Colon (tissue), 2 donors: Measurements from ENCODE around the gene TPMT.

Experiments used
- FAIRE-seq: peaks from 2 replicates; lab custom pipeline; 2012; peaks lifted over from hg19 to GRCh38; lab: Jason Lieb, UNC
- donor health status: control.
- donor health status: control.

TPMT gene

DNA sequence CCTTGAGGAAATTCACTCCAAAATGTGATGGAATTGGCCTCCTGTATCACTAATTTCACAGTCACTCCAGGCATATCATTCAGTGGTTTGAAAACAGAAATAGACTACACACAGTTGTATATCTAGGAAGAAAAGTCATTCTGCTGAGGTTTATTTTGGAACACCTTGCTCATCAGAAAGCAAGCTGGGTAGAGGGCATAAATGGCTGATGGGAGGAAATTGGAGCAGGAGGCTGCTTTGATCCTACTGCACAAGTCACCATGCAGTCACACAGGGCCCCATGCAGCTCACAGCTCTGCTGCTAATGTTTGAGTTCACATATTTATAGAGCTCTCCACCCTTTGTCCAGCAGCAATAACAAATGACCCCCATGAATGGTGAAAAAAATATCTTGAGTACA lies 44.7 kb downstream of the TPMT start:
- FAIRE-seq: no peak

DNA sequence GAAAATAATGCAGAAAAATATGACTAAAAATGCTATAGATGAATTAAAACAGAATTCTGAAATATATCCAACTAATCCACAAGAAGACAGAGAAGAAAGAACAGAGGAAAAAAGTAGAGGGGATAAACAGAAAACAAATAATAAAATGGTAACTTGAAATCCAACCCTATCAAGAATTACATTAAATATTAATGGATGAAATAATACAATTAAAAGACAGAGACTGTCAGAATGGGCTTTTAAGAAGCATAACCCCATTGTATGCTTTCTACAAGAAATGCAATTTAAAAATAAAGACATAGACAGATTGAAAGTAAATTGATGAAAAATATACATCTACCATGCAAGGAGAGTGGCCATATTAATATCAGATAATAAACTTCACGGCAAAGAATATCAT lies 47.8 kb downstream of the TPMT start:
- FAIRE-seq: no peak

DNA sequence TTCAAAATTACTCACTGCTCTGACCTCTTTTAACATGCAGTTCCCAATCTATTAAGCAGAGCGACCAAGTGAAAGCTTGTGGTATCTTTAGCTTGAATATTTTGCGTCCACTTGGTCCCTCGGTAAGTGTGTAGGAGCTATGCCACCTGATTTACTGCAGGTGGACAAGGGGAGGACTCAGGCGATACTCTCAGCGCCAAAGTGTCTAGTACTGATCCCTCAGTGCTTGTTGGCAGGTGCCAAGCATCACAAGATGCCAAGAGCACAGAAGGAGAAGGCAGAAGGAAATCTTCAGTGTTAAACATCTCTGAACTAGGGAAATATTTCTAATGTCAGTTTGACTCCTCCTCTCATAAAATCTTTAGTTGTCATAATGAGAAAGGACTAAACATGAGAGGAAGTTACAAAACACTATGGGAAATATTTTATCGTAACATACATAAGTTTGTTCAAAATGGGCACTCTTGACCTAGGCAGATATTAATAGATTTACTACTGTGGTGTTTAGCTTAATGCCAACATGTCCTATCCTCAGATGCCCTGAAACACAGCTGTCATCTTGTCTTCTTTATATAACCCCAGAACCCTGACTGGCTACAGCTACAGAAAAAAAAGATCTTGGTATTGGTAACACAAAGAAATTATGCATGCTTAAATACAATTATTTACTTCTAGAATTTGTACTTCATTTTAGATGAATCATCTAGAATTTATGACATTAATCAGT lies 51.9 kb downstream of the TPMT start:
- FAIRE-seq: no peak

DNA sequence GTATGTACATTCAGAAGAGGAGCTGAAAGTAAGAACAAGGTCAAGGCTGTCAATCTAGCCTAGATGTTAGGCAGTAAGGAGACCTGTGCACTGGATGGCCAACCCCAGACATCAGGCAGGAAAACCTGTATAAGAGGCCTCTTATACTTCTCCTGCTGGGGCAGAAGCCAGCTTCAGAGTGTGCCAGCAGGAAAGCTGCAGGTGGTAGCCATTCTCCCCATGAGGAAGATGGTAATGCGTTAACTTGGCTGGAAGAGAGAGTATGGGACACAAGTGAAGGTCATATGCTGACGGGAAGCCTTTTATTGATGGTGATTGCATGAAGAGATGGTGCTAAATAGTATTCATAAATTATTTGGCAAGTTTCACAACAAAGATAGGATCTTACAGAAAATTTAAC lies 53.0 kb downstream of the TPMT start:
- no peak for FAIRE-seq

DNA sequence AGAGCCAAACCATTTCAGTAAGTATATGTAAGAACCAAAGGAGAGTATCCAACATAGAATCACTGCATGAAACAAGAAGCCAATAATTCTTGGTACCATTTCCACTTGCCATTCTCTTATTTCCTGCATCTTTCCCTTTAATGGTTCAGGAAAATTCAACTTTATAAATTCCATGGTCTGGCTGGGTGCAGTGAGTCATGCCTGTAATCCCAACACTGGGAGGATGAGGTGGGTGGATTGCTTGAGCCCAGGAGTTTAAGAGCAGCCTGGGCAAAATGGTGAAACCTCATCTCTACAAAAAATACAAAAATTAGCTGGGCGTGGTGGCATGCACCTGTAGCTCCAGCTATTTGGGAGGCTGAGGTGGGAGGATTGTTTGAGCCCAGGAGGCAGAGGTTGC lies 53.6 kb downstream of the TPMT start:
- no peak for FAIRE-seq

DNA sequence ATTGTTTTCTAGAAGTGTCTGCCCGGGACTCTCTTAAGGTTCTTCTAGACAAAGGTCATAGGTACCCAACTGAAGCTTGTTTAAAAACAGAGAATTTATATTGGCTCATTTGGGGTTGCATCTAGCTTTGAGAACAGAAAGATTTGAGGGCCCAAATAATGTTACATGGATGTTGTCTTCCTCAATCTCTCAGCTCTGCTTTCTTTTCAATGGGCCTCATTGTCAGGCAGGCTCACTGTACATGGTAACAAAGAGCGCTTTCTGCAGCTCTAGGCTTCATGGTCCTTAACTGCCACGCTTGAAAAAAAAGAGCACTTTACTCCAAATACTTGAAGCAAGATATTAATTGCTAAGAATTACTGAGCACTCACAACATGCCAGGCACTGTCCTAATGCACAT lies 54.6 kb downstream of the TPMT start:
- no peak for FAIRE-seq

DNA sequence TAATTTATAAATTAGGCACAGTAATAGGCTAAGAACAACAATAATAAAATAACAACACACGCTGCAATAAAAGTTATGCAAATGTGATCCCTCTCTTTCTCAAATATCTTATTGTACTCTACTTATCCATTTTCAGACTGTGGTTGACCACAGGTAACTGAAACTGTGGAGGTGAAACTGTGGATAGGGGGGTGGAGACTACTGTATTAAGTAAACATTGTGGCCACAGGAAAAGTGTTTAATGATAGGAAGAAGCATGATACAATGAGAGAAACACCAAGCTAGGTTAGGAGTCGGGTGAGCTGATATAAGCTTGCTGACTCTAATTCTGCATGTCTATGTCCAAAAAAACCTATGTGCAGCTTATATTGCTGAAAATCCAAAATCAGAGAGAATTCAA lies 55.4 kb downstream of the TPMT start:
- FAIRE-seq: no peak

DNA sequence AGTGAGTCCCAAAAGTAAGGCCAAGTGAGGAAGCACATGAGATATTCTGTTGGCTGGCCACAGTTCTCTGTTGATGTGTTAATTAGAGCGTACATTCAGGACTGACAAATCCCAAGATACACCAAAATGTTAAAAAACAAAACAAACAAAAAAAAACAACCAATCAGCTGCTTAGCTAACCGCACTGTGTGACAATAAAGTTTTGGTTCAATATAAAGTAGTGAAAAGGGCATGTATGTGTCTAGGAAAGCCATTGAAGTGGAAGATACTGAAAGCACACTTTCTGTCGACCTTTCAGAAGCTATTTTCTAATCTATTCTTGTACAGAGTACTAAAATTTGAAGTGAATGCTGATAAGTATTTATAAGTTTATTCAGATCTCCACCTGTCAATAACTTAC lies 58.5 kb downstream of the TPMT start:
- FAIRE-seq: no peak

DNA sequence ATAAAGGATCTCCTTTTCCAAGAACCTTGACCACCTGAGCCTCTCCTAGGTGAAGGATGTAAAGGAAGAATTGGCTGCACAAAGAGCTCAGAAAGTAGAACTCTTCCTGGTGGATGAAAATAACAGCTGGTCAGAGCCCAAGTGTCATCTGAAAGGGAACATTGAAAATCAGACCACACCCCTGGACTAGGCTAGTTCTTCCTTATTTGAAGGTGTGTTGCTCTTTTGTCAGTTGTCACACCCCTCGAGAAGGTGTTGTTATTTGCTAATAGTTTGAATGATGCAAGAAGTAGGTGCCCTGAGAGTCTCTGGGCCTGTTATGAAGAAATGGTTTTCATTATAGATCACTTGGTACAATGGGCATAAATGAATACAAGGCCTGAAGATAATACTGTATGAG lies 63.5 kb downstream of the TPMT start:
- no peak for FAIRE-seq

DNA sequence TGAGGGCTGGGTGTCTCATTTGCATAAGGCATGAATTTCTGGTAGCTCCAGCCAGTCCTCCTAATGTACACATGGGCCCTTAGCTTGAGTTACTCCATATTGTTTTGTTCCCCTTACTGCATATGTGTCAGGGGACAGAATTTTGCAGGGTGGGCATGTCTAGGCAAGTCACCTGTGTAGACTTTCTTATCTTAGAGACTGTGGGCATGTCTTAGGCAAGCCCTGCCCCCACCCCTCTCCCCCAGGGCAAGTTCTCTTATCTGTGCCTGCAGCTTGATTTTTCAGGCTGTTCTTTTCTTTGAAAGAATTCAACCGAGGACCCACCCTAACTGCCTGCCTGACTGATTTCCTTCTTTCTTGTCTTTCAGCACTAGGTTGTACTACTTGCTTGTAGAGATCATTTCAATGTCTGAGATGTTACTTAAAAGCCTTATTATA lies 64.5 kb downstream of the TPMT start:
- FAIRE-seq: no peak

DNA sequence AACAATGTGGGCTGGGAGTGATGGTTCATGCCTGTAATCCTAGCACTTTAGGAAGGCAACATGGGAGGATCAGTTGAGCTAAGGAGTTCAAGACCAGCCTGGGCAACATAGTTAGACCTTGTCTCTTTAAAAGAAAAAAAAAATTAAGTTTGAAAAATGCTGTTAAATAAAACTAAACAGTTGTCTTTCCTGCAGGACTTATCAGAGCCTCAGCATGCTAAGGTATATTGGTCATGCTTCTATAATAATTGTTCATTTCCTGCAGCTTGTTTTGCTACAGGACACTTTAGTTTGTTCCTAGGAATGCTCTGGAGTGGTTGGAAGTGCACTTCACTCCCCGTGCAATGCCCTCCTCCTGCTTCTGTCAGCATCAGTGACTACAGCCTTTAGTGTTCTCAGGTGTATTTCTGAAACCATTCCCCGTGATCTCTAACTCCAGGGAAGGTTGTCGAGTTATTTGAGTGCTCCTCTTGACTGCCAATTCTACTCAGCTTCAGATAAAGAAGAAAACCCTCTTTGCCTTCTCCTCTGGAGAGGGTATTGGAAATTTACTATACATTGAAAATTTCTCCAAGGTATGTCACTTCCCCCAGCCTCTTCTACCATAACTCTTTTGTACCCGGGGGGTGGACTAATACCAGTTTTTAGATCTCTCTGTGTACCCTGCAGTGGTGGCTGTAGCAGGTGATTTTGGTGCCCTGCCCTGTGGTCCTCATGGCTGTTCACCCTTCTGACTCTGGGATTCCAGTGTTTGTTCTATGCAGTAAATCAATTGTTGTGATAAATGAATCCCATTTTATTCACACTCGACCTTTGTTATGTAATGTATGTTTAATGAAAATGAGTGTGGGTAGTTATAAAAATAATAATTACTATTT lies 66.2 kb downstream of the TPMT start:
- no peak for FAIRE-seq

DNA sequence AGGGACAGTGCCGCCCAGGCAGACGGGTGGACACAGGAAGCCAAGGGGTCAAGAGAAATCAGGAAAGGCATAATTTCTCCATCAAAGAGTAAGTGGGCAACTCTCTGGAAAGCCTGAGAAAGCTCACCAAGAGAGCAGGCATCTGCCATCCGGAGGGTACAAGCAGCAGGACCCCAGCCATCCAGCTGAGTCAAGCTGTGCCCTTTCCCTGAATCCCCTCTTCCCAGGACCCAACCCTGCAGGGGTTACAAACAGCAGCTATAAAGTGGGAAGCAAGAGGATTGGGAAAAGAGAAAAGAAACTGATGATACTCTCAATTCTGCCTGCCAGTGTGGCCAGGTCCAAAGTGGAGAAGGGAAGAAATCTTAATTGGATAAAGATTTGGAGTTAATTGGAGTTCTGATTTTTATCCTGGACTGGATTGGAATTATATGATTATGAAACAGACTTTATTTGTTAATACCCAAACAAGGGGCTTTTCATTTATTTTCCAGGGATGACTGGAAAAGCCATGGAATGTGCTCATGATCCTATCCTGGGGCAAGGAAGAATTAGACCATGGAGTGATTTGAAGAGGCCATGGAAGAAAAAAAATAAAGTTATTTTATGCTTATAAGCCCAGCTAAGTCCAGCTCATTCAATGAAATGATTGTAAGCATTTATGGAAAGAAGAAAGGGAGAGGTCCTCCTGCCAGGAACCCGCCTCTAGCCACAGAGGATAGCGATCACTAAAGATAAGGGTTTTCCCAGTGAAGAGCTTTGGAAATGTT lies 67.3 kb downstream of the TPMT start:
- FAIRE-seq: no peak

DNA sequence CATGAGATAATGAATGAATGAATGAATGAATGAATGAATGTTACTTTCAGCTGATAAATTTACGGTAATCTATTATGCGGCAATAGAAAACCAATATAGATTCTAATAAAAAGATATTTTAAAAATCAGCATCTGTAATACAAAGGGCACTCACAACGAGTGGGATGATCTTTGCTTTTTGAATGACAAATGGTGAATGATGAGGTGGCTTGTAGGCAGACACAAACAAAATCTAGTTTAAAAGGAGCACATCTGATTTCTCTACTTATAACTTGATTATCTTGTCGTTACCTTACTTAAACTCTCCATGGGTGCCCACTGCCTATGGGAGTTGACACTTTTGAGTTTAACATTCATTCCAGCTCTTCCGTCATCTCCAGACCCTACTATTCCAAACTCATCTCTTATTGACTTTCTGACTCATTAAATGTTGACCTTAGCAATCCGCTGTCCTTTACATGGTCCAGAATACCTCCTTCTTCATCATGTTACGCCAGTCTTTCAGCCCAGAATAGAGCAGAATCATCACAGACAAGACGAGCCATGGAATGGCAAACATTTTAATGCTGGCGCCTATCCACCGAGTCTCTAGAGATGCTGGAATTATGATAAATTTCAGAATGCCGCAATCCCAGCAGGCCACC lies 73.7 kb downstream of the TPMT start:
- no peak for FAIRE-seq

DNA sequence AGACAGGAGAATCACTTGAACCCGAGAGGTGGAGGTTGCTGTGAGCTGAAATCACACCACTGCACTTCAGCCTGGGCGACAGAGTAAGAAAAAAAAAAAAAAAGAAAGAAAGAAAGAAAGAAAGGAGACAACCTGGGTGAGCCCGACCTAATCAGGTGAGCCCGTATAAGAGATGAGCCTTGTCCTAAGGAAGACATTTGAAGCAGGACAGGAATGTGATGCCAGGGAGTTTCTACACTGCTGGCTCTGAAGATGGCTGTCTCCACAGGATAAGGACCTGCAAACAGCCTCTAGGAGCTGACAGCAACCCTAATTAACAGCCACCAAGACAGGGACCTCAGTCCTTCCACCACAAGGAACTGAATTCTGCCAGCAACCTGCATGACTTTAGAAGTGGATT lies 74.3 kb downstream of the TPMT start:
- FAIRE-seq: no peak

DNA sequence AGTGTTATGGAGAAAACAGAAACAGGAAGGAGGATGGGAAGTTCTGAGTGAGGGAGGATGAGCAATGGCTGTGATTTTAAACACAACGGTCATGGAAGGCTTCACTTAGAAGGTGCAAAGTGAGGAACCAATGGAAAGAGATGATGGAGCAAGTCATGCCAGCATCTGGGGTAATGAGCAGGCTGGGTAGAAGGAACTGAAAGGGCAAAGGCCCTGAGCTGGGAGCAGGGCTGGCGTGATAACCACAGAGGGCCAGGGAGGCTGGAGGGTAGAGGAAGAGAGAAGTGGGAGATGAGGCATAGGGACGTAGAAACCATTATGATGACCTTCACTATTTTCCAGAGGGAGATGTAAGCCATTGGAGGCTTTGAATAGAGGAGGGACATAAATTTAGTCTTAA lies 76.0 kb downstream of the TPMT start:
- FAIRE-seq: no peak
